Memory B cell (primary cell): ENCODE data around the gene KLHL2.
"Not testable (repeated sequence)": the region's sequence is repeated elsewhere in the genome, so short reads cannot be mapped to it uniquely, and the experiment has no call there.

ENCODE experiments used
- ATAC-seq: fragments of 150-1000 bp; cut with Tn5 transposase; 2 replicates; pipeline ENCODE4 v1.10.0; 2021; ENCODE audit warnings: low read depth, mild to moderate bottlenecking, moderate library complexity
- DNase-seq, 2 donors: peaks; one replicate each; pipeline ENCODE4 v3.0.0; 2022; ENCODE audit warnings: low spot score in 2 of 2
- H3K27ac Mint-ChIP-seq: one replicate; pipeline ENCODE4 v1.8.0; 2022; ENCODE audit warnings: mild to moderate bottlenecking, moderate library complexity, mixed read lengths
- H3K27me3 Mint-ChIP-seq: one replicate; pipeline ENCODE4 v1.8.0; 2022; ENCODE audit warnings: mixed read lengths
- H3K36me3 Mint-ChIP-seq: one replicate; pipeline ENCODE4 v1.8.0; 2022; ENCODE audit warnings: mild to moderate bottlenecking, mixed read lengths
- H3K4me1 Mint-ChIP-seq: one replicate; pipeline ENCODE4 v1.8.0; 2022; ENCODE audit warnings: mixed read lengths
- H3K4me3 Mint-ChIP-seq: one replicate; pipeline ENCODE4 v1.8.0; 2022; ENCODE audit warnings: mild to moderate bottlenecking, moderate library complexity, mixed read lengths
- H3K9me3 Mint-ChIP-seq: one replicate; pipeline ENCODE4 v1.8.0; 2022; ENCODE audit warnings: mixed read lengths

KLHL2 gene

GRCh38 chr4:165232623-165233433, 25.5 kb downstream of the KLHL2 start:
- not testable (repeated sequence) for DNase-seq, ATAC-seq, H3K27me3 Mint-ChIP-seq, H3K4me3 Mint-ChIP-seq, H3K9me3 Mint-ChIP-seq, H3K27ac Mint-ChIP-seq
- peaks cover 11% of the 10 kb centered on the region for H3K4me1 Mint-ChIP-seq
- H3K36me3 Mint-ChIP-seq: peaks cover 13% of the 10 kb centered on the region

GRCh38 chr4:165234766-165235165, 27.4 kb downstream of the KLHL2 start:
- ATAC-seq: no peak
- DNase-seq: no peak
- no peak overlapping the region for H3K4me3 Mint-ChIP-seq
- no peak overlapping the region for H3K27ac Mint-ChIP-seq
- no peaks in the 10 kb centered on the region for H3K27me3 Mint-ChIP-seq
- H3K36me3 Mint-ChIP-seq: peaks cover 13% of the 10 kb centered on the region
- peaks cover 16% of the 10 kb centered on the region for H3K4me1 Mint-ChIP-seq
- H3K9me3 Mint-ChIP-seq: no peaks in the 10 kb centered on the region

- ATAC-seq, H3K27ac Mint-ChIP-seq, DNase-seq, H3K36me3 Mint-ChIP-seq, H3K9me3 Mint-ChIP-seq, H3K27me3 Mint-ChIP-seq, H3K4me3 Mint-ChIP-seq: not testable (repeated sequence)
- peaks cover 16% of the 10 kb centered on the region for H3K4me1 Mint-ChIP-seq
Observed at GRCh38 chr4:165236852-165237251, 29.5 kb downstream of the KLHL2 start.

GRCh38 chr4:165238041-165238640, 30.8 kb downstream of the KLHL2 start:
- ATAC-seq: peak; percentile 64
- H3K27me3 Mint-ChIP-seq, H3K36me3 Mint-ChIP-seq, DNase-seq, H3K9me3 Mint-ChIP-seq: not testable (repeated sequence)
- Mint-ChIP-seq H3K4me1 (peaks cover 16% of the 10 kb centered on the region), H3K4me3 (peak overlapping the region; percentile 5), H3K27ac (peak overlapping the region; percentile 75)

GRCh38 chr4:165240761-165241160, 33.4 kb downstream of the KLHL2 start:
- not testable (repeated sequence) for ATAC-seq, DNase-seq, H3K9me3 Mint-ChIP-seq, H3K27ac Mint-ChIP-seq, H3K36me3 Mint-ChIP-seq, H3K4me3 Mint-ChIP-seq, H3K27me3 Mint-ChIP-seq
- peaks cover 12% of the 10 kb centered on the region for H3K4me1 Mint-ChIP-seq

GRCh38 chr4:165244148-165244547, 36.8 kb downstream of the KLHL2 start:
- not testable (repeated sequence) for H3K27ac Mint-ChIP-seq, H3K4me3 Mint-ChIP-seq, H3K27me3 Mint-ChIP-seq, H3K36me3 Mint-ChIP-seq, DNase-seq, H3K9me3 Mint-ChIP-seq, H3K4me1 Mint-ChIP-seq, ATAC-seq

GRCh38 chr4:165244587-165245186, 37.3 kb downstream of the KLHL2 start:
- ATAC-seq, H3K27me3 Mint-ChIP-seq, H3K27ac Mint-ChIP-seq, H3K4me3 Mint-ChIP-seq, H3K36me3 Mint-ChIP-seq, DNase-seq, H3K9me3 Mint-ChIP-seq, H3K4me1 Mint-ChIP-seq: not testable (repeated sequence)

GRCh38 chr4:165248102-165248501, 40.7 kb downstream of the KLHL2 start:
- Mint-ChIP-seq H3K27ac (no peak overlapping the region), H3K9me3 (no peaks in the 10 kb centered on the region), H3K4me3 (no peak overlapping the region), H3K4me1 (no peaks in the 10 kb centered on the region), H3K36me3 (peaks cover 3% of the 10 kb centered on the region), H3K27me3 (no peaks in the 10 kb centered on the region)
- DNase-seq (no peak), ATAC-seq (no peak)

- H3K36me3 Mint-ChIP-seq, H3K4me3 Mint-ChIP-seq, ATAC-seq, H3K9me3 Mint-ChIP-seq, H3K4me1 Mint-ChIP-seq, DNase-seq, H3K27me3 Mint-ChIP-seq, H3K27ac Mint-ChIP-seq: not testable (repeated sequence)
Observed at GRCh38 chr4:165248904-165249303, 41.5 kb downstream of the KLHL2 start.

GRCh38 chr4:165254771-165255170, 47.4 kb downstream of the KLHL2 start:
- ATAC-seq, H3K4me3 Mint-ChIP-seq, H3K36me3 Mint-ChIP-seq, H3K27me3 Mint-ChIP-seq, DNase-seq, H3K9me3 Mint-ChIP-seq: not testable (repeated sequence)
- peaks cover 24% of the 10 kb centered on the region for H3K4me1 Mint-ChIP-seq
- H3K27ac Mint-ChIP-seq: peak overlapping the region; percentile 14

- H3K9me3 Mint-ChIP-seq, H3K36me3 Mint-ChIP-seq, H3K27me3 Mint-ChIP-seq: not testable (repeated sequence)
- Mint-ChIP-seq H3K27ac (peak overlapping the region; percentile 14), H3K4me3 (peak overlapping the region; percentile 14), H3K4me1 (peaks cover 24% of the 10 kb centered on the region)
- peak; percentile 98 for ATAC-seq
- DNase-seq: peak; percentile 27 to 47
Observed at GRCh38 chr4:165255439-165255838, 48.1 kb downstream of the KLHL2 start.

GRCh38 chr4:165256074-165256659, 48.8 kb downstream of the KLHL2 start:
- not testable (repeated sequence) for H3K9me3 Mint-ChIP-seq, H3K27me3 Mint-ChIP-seq, DNase-seq, H3K27ac Mint-ChIP-seq, H3K36me3 Mint-ChIP-seq, ATAC-seq, H3K4me3 Mint-ChIP-seq
- H3K4me1 Mint-ChIP-seq: peaks cover 24% of the 10 kb centered on the region

- not testable (repeated sequence) for H3K27me3 Mint-ChIP-seq, ATAC-seq
Observed at GRCh38 chr4:165259776-165260175, 52.4 kb downstream of the KLHL2 start.

GRCh38 chr4:165262306-165262705, 54.9 kb downstream of the KLHL2 start:
- not testable (repeated sequence) for ATAC-seq, H3K36me3 Mint-ChIP-seq, H3K27ac Mint-ChIP-seq

More at GRCh38 chr4:165259776-165260175, 52.4 kb downstream of the KLHL2 start:
- DNase-seq, H3K9me3 Mint-ChIP-seq, H3K27ac Mint-ChIP-seq, H3K4me3 Mint-ChIP-seq, H3K36me3 Mint-ChIP-seq: not testable (repeated sequence)
- peaks cover 18% of the 10 kb centered on the region for H3K4me1 Mint-ChIP-seq

More at GRCh38 chr4:165262306-165262705, 54.9 kb downstream of the KLHL2 start:
- not testable (repeated sequence) for H3K4me3 Mint-ChIP-seq, H3K27me3 Mint-ChIP-seq, H3K4me1 Mint-ChIP-seq, DNase-seq, H3K9me3 Mint-ChIP-seq
